SIG-M5 treated with dmso at 0.1 percent for 504 hours (cell line): ENCODE measurements around the gene CHN1.

Experiments used
- DNase-seq: peaks from one replicate; lab custom pipeline; 2025; ENCODE audit not compliant: unreplicated experiment; lab: John Stamatoyannopoulos, UW

CHN1 gene

DNA sequence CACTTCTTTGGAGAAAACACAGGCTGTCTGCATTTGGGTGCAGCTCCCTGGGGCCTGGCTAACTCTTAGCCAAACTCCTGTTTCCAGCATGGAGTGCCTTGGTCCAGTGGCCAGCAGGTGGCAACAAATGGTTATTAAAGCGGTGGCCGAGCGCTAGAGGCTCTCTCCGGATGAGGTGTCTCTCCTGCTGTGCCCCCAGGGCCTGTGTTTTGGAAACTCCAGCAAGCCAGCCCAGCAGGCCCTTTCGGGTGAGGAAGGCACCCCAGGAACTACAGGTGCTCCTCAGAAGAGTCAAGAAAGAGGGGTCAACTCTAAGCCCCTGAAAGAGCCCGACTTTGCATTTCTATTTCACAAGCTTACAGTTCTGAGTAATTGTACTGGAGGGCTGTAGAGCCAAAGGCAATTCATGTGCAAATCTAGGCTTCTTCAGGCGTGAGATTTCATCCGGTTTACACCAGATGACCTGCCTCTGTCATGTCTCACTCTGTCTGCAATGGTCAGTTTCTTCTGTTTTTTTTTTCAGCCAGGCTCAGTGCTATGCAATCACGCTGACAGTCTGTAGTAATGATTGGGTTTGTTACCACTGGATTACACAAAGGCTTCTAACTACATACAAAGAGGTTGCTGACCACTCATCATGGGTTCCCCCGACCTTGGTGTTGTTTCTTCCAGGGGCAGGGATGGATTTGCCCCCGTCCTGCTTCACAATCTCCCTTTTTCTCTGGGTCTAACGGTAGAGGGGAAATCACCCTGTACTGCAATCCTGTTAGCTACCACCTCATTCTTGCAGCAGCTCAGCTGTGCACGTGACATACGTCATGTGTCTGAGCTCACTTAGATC lies 233.3 kb downstream of the CHN1 start:
- DNase-seq = peak; percentile 43

- DNase-seq = no peak
Observed at GRCh38 chr2:174771136-174771535, 234.0 kb downstream of the CHN1 start.

GRCh38 chr2:174768557-174768956 lies 236.6 kb downstream of the CHN1 start:
- no peak for DNase-seq

GRCh38 chr2:174766271-174766670 lies 238.9 kb downstream of the CHN1 start:
- DNase-seq = no peak

DNA sequence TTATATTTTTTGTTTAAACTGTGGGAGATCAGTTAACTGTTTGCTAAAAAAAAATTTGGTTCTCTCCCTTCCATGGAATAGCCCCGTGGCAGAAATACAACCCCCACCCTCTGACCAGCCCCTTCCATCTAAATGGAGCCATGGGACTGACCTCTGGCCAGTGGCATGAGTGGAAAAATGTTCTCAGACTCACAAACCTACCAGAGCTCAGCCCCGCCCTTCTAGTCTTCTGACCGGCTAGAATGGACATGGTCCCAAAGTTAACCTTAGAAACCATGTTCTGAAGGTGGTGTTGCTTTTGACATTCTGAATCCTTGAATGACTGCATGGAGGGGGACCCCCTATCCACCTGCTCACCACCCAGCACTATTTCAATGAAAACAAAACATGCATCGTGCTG lies 239.6 kb downstream of the CHN1 start:
- no peak for DNase-seq

- no peak for DNase-seq
Observed at GRCh38 chr2:174764280-174765255, 240.6 kb downstream of the CHN1 start, which contains the start of gene CHRNA1. Gene CHRNA1, minus strand, starts transcription at chr2:174764472. Its CDS starts 78 bp downstream, at chr2:174764394.

- DNase-seq = no peak
Observed at GRCh38 chr2:174763780-174764179, 241.4 kb downstream of the CHN1 start.

GRCh38 chr2:174762464-174762863 lies 242.7 kb downstream of the CHN1 start:
- no peak for DNase-seq

GRCh38 chr2:174761837-174762236 lies 243.3 kb downstream of the CHN1 start:
- DNase-seq = no peak

DNA sequence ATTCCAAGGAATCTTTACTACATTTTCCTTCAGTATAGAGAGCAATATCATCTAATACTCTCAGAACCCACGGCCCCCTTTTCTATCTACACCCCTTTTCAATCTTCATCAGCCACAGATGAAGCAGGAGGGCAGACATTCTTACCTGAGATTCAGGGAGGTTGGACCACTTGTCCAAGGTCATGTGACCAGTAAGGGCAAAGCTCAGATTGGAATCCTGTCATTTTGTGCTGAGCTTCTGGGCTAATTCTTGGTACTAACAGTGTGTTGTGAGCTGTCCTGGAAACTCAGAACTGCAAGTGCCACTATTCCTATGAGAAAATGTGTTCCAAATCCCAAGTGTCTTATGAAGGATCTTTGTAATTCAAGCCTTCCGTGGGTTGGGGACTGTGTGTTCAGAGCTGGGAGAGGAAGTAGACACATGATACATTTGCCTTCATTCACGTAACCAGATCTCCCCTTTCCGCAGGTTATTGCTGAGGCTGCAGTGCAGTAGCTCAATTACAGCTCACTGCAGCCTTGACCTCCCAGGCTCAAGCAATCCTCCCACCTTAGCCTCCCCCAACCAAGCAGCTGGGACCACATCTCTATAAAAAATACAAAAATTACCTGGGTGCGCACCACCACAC lies 244.2 kb downstream of the CHN1 start:
- DNase-seq = no peak

DNA sequence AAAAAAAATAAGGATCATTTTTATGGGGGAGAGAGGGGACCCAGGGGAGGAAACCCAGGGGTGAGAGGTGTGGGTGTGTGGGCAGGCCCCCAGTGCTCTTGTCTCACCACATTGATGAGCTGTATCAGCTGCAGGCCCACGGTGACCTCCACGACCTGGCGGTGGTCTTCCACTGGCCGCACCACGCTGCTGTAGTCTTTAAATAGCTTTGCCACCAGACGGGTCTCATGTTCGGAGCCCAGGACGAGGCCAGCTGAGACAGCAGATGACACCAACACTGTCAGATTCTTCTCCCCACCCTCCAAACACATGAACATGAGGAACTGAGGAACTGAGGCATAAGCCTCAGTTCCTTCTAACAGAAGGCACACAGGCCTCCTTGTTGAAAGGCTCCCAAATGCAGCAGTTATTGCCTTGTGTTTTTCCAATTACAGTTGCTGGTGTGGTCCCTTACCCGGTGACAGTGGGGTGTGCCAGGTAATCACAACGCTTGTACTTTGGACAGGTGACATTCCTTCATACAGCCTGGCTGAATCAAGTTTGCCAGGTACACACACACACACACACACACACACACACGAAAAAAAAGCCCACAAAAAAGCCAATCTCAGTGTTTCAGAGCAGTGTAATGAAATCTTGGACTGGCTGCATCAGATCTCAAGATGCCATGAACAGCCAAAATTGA lies 245.7 kb downstream of the CHN1 start:
- DNase-seq = no peak

DNA sequence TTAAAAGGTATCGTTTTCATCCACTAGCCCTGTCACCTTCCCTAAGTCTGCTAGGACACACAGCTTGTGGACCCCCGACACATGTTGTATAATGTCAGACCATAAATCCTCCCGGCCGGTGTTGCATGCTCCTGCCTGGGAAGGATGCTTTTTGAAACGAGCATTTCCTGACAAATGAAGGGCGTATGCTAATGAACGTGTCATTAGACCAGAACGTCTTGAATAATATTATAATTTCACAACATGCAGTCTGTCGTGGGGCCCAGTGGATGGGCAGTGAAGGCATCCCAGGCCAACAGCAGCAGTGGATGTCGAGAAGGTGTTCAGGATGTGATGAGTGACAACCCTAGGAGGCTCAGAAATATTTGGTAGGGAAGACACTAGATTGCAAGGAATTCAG lies 248.4 kb downstream of the CHN1 start:
- DNase-seq = no peak

DNA sequence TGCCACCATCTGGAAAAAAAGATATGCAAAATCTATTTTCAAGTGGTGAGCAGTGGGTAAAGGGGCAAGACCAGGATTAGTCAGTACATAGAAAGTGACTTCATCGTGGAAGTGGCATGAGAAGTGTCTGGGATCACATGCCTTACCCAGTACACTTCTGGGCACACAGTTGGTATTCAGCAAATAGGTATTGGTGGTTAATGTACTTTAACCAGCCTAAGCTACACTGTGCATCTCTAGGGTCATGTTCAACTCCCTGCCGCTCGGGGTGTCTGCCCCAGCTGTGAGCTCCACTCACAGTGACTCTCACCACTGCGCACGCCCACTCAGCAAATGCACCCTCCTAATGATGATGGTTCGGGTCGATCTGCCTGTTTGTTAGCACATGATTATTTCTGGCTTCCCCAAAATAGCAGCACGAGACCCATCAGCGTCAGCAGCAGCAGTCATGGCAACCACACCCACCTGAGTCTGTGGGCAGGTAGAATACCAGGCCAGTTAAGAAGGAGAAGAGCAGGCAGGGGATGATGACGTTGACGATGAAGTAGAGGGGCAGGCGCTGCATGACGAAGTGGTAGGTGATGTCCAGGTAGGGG lies 252.0 kb downstream of the CHN1 start:
- DNase-seq = no peak

DNA sequence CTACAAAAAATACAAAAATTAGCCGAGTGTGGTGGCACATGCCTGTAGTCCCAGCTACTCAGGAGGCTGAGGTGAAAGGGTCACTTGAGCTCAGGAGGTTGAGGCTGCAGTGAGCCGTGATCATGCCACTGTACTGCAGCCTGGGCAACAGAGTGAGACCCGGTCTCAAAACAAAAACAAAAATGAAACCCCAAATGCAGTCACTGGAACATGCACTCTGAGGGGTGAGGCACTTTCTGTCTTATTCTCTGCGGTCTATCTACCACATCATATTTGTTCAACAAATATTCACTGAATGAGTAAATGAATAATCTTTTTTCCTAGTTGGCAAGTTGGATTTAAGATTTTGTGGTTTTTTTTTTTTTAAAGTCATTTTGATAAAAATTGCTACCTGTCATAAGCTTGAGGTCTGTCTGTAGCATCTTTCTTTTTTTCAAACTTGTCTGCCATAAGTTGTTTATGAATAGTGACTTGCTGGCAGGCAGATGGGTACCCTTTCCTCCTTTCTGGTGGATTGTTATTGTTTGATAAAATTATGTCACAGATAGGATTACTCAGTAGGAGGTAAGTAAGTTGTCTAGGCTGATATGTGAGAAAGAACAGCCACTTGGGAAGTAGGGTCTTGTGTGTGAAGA lies 252.7 kb downstream of the CHN1 start:
- DNase-seq = no peak

- DNase-seq = no peak
Observed at GRCh38 chr2:174750923-174751441, 254.2 kb downstream of the CHN1 start.

GRCh38 chr2:174749793-174750192 lies 255.4 kb downstream of the CHN1 start:
- DNase-seq = no peak

DNA sequence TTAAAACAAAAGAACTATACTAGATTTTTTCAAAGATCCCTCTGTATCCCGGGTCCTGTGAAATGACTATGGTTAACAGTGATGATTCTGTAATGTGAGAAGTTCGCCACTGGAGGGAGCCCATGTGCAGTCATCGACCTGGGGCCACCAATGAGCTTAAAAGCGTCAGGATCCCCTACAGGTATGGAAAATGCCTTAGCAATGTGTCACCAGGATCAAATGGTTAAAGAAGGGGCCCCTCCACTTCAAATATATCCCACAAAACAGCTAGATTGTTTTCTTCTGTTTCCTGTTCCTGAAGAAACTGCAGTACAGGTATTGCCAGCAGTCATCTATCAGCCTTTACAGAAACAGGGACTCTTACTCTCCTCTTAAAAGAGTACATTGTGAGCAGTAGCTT lies 256.2 kb downstream of the CHN1 start:
- DNase-seq = peak; percentile 53
